Measurements from ENCODE around the gene CELF1. TPM values are rescaled to one million over a fixed set of nuclear protein-coding genes. Genes with fewer than 3 reads are reported as not detected.

Gene CELF1
- total RNA-seq, 1 experiment from 2014 or later, result 152 TPM

- Mint-ChIP-seq H3K27me3 (ENCODE audit: insufficient read depth, unreplicated experiment) (no peaks in the 10 kb centered on the region), H3K4me1 (ENCODE audit: low read depth, unreplicated experiment) (no peaks in the 10 kb centered on the region), H3K9me3 (ENCODE audit: unreplicated experiment) (no peaks in the 10 kb centered on the region), H3K36me3 (ENCODE audit: insufficient read depth, unreplicated experiment) (peaks cover 6% of the 10 kb centered on the region), H3K27ac (ENCODE audit: unreplicated experiment) (no peak overlapping the region), H3K4me3 (ENCODE audit: unreplicated experiment) (no peak overlapping the region)
- ChIA-PET POLR2A (interaction anchor here (0.7 kb wide), 1 partner anchor 35 kb away, joined by 4 read pairs; the partner anchor contains the start of gene SLC39A13), CTCF (interaction anchor here (0.6 to 1.8 kb wide), 2 partner anchors 9 to 10 kb away, joined by 3 to 15 read pairs; no protein-coding TSS in a partner anchor)
- Histone ChIP-seq H3K9me3 (no peaks in the 10 kb centered on the region), H3K27me3 (replicated peaks; ENCODE audit: control insufficient read depth, insufficient read depth, low read length) (no peaks in the 10 kb centered on the region), H3K36me3 (ENCODE audit: control insufficient read depth, insufficient read depth, low read length) (no peaks in the 10 kb centered on the region), H3K4me1 (no peaks in the 10 kb centered on the region), H3K4me3 (ENCODE audit: low read depth, low read length) (no peak overlapping the region)
- no peak for TF ChIP-seq CTCF (IDR thresholded peaks at IDR 0.05; ENCODE audit: insufficient read depth in 1 of 2, low read depth in 1 of 2, low read length in 1 of 2, severe bottlenecking in 1 of 2, unreplicated experiment in 1 of 2)
- intact Hi-C loops (cut with micrococcal nuclease; ENCODE audit: unreplicated experiment), result no loop called here
- DNase-seq, result no peak
- no TSS peak for BruUV-seq (replicated peaks)
Measured at GRCh38 chr11:47443817-47444216, 109.1 kb downstream of the CELF1 start.

- ChIA-PET CTCF (interaction anchor here (1.8 kb wide), 1 partner anchor 11 kb away, joined by 15 read pairs; no protein-coding TSS in a partner anchor), POLR2A (no interaction called here)
- no peaks in the 10 kb centered on the region for H3K27me3 Mint-ChIP-seq (ENCODE audit: insufficient read depth, unreplicated experiment)
- H3K4me3 Mint-ChIP-seq (ENCODE audit: unreplicated experiment), result no peak overlapping the region
- no peaks in the 10 kb centered on the region for H3K4me1 ChIP-seq
- intact Hi-C loops (cut with micrococcal nuclease; ENCODE audit: unreplicated experiment), result no loop called here
- no peaks in the 10 kb centered on the region for H3K9me3 ChIP-seq
- H3K9me3 Mint-ChIP-seq (ENCODE audit: unreplicated experiment), result no peaks in the 10 kb centered on the region
- no peak for TF ChIP-seq CTCF (IDR thresholded peaks at IDR 0.05; ENCODE audit: insufficient read depth in 1 of 2, low read depth in 1 of 2, low read length in 1 of 2, severe bottlenecking in 1 of 2, unreplicated experiment in 1 of 2)
- H3K36me3 ChIP-seq (ENCODE audit: control insufficient read depth, insufficient read depth, low read length), result no peaks in the 10 kb centered on the region
- H3K27me3 ChIP-seq (replicated peaks; ENCODE audit: control insufficient read depth, insufficient read depth, low read length), result no peaks in the 10 kb centered on the region
- DNase-seq, result no peak
- H3K4me1 Mint-ChIP-seq (ENCODE audit: low read depth, unreplicated experiment), result no peaks in the 10 kb centered on the region
- no peak overlapping the region for H3K27ac Mint-ChIP-seq (ENCODE audit: unreplicated experiment)
- no peak overlapping the region for H3K4me3 ChIP-seq (ENCODE audit: low read depth, low read length)
- BruUV-seq (replicated peaks), result no TSS peak
- H3K36me3 Mint-ChIP-seq (ENCODE audit: insufficient read depth, unreplicated experiment), result peaks cover 6% of the 10 kb centered on the region
Measured at GRCh38 chr11:47443028-47443700, 109.8 kb downstream of the CELF1 start.

GRCh38 chr11:47442514-47442913, 110.4 kb downstream of the CELF1 start:
- POLR2A ChIA-PET, result no interaction called here

More at GRCh38 chr11:47442514-47442913, 110.4 kb downstream of the CELF1 start:
- no peaks in the 10 kb centered on the region for H3K27me3 ChIP-seq (replicated peaks; ENCODE audit: control insufficient read depth, insufficient read depth, low read length)
- TF ChIP-seq CTCF (IDR thresholded peaks at IDR 0.05; ENCODE audit: insufficient read depth in 1 of 2, low read depth in 1 of 2, low read length in 1 of 2, severe bottlenecking in 1 of 2, unreplicated experiment in 1 of 2), result no peak
- no peaks in the 10 kb centered on the region for H3K27me3 Mint-ChIP-seq (ENCODE audit: insufficient read depth, unreplicated experiment)
- H3K4me1 Mint-ChIP-seq (ENCODE audit: low read depth, unreplicated experiment), result no peaks in the 10 kb centered on the region
- no peak overlapping the region for H3K4me3 ChIP-seq (ENCODE audit: low read depth, low read length)
- no peaks in the 10 kb centered on the region for H3K36me3 ChIP-seq (ENCODE audit: control insufficient read depth, insufficient read depth, low read length)
- H3K9me3 ChIP-seq, result no peaks in the 10 kb centered on the region
- H3K4me3 Mint-ChIP-seq (ENCODE audit: unreplicated experiment), result no peak overlapping the region
- intact Hi-C loops (cut with micrococcal nuclease; ENCODE audit: unreplicated experiment), result no loop called here
- CTCF ChIA-PET, result interaction anchor here (1.8 kb wide), 1 partner anchor 12 kb away, joined by 15 read pairs; no protein-coding TSS in a partner anchor
- no peaks in the 10 kb centered on the region for H3K9me3 Mint-ChIP-seq (ENCODE audit: unreplicated experiment)
- DNase-seq, result no peak
- H3K4me1 ChIP-seq, result no peaks in the 10 kb centered on the region
- H3K36me3 Mint-ChIP-seq (ENCODE audit: insufficient read depth, unreplicated experiment), result peaks cover 6% of the 10 kb centered on the region
- H3K27ac Mint-ChIP-seq (ENCODE audit: unreplicated experiment), result no peak overlapping the region
- no TSS peak for BruUV-seq (replicated peaks)
